ENCODE data around the gene CRLF3. TPM values are rescaled to one million over a fixed set of nuclear protein-coding genes. Genes with fewer than 3 reads are reported as not detected.

Gene CRLF3
- total and polyA plus RNA-seq, 2 of the 4 experiments (the other 2 are of a cell fraction), result 6.1 to 15.2 TPM

DNA sequence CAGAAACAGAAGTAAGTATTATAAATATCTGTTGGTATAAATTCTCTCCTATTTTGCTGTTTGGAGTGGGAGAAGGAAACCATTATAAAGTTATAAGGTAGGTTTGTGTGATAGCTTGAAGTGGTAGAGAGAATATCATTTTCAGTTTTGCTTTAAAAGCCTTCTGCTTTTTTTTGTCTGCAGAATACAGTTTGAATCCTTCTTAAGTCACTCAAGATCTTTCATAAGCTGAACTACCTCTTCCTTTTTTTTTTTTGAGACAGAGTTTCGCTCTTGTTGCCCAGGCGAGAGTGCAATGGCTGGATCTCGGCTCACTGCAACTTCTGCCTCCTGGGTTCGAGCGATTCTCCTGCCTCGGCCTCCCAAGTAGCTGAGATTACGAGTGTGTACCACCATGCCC is 16.3 kb upstream of the CRLF3 start:
- no peak overlapping the region for H2BK15ac ChIP-seq (ENCODE audit: low read depth, low read length)
- peaks cover 4% of the 10 kb centered on the region for H3K36me3 ChIP-seq (ENCODE audit: control insufficient read depth, insufficient read depth, low read length)
- ATAC-seq (ENCODE audit: low read depth), result no peak
- peaks cover 0 to 5% of the 10 kb centered on the region in 2 experiments; a peak in 2 of 4 replicates for H3K79me1 ChIP-seq (ENCODE audit: low read depth in 1 of 2, low read length in 2 of 2)
- no peaks in the 10 kb centered on the region for H3K9me3 ChIP-seq (ENCODE audit: control insufficient read depth, insufficient read depth, low read length)
- no peak overlapping the region for H4K8ac ChIP-seq (ENCODE audit: low read depth in 2 of 2, low read length in 2 of 2)
- H3K23ac ChIP-seq (ENCODE audit: low read depth, low read length), result no peak overlapping the region
- 100% methylated on average over 4 of the region's 7 CpGs; no CpG with 5 or more reads in 1 of the 2 experiments for WGBS, 2 experiments (ENCODE audit: extremely low coverage in 2 of 2, insufficient read length in 1 of 2)
- no peaks in the 10 kb centered on the region for H3K4me1 ChIP-seq (ENCODE audit: control insufficient read depth, insufficient read depth, low read length)
- CTCF ChIA-PET, result interaction anchor here (0.6 kb wide), 1 partner anchor 15 kb away, joined by 3 read pairs; no protein-coding TSS in a partner anchor
- POLR2A ChIA-PET (ENCODE audit: unreplicated experiment), result no interaction called here
- H2AK9ac ChIP-seq (replicated peaks; ENCODE audit: low read depth, low read length, poor library complexity), result no peak overlapping the region
- no peak overlapping the region for H3K27ac ChIP-seq (ENCODE audit: insufficient read depth, low read length)
- DNase-seq, result no peak
- H2BK5ac ChIP-seq (ENCODE audit: low read depth, low read length, poor library complexity, severe bottlenecking), result no peak overlapping the region
- no peaks in the 10 kb centered on the region for H4K20me1 ChIP-seq (ENCODE audit: insufficient read depth, low read length)
- no peaks in the 10 kb centered on the region for H3K27me3 ChIP-seq (ENCODE audit: control insufficient read depth, insufficient read depth, low read length)
- TF ChIP-seq, protein P1, sequence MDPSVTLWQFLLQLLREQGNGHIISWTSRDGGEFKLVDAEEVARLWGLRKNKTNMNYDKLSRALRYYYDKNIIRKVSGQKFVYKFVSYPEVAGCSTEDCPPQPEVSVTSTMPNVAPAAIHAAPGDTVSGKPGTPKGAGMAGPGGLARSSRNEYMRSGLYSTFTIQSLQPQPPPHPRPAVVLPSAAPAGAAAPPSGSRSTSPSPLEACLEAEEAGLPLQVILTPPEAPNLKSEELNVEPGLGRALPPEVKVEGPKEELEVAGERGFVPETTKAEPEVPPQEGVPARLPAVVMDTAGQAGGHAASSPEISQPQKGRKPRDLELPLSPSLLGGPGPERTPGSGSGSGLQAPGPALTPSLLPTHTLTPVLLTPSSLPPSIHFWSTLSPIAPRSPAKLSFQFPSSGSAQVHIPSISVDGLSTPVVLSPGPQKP (IDR thresholded peaks at IDR 0.05; ENCODE audit: borderline replicate concordance, low read depth, low read length), result no peak
- TF ChIP-seq MXI1 (IDR thresholded peaks at IDR 0.05; ENCODE audit: borderline replicate concordance, low read depth, low read length), result no peak
- TF ChIP-seq RFX5 (IDR thresholded peaks at IDR 0.05; ENCODE audit: low read depth, low read length), result no peak
- no peak for TF ChIP-seq BHLHE40 (IDR thresholded peaks at IDR 0.05; ENCODE audit: low read depth, low read length)
- TF ChIP-seq, protein P2, sequence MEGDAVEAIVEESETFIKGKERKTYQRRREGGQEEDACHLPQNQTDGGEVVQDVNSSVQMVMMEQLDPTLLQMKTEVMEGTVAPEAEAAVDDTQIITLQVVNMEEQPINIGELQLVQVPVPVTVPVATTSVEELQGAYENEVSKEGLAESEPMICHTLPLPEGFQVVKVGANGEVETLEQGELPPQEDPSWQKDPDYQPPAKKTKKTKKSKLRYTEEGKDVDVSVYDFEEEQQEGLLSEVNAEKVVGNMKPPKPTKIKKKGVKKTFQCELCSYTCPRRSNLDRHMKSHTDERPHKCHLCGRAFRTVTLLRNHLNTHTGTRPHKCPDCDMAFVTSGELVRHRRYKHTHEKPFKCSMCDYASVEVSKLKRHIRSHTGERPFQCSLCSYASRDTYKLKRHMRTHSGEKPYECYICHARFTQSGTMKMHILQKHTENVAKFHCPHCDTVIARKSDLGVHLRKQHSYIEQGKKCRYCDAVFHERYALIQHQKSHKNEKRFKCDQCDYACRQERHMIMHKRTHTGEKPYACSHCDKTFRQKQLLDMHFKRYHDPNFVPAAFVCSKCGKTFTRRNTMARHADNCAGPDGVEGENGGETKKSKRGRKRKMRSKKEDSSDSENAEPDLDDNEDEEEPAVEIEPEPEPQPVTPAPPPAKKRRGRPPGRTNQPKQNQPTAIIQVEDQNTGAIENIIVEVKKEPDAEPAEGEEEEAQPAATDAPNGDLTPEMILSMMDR (conservative IDR thresholded peaks at IDR 0.05; ENCODE audit: low read depth, low read length), result no peak
- TF ChIP-seq NFE2L2 (IDR thresholded peaks at IDR 0.05; ENCODE audit: low read depth, low read length), result no peak
- no peak for TF ChIP-seq CEBPB (IDR thresholded peaks at IDR 0.05; ENCODE audit: low read depth, low read length)
- TF ChIP-seq CHD1 (IDR thresholded peaks at IDR 0.05; ENCODE audit: low read depth, low read length), result no peak
- no peak for TF ChIP-seq FOS (IDR thresholded peaks at IDR 0.05; ENCODE audit: low read depth, low read length)
- no peak for TF ChIP-seq POLR2A (IDR thresholded peaks at IDR 0.05; ENCODE audit: low read depth, low read length)
- no peak for TF ChIP-seq MAFK (IDR thresholded peaks at IDR 0.05; ENCODE audit: low read depth, low read length)
- no peak for TF ChIP-seq RCOR1 (IDR thresholded peaks at IDR 0.05; ENCODE audit: insufficient replicate concordance, low read length)
- TF ChIP-seq MAZ (IDR thresholded peaks at IDR 0.05; ENCODE audit: borderline replicate concordance, low read depth, low read length), result no peak
- H3K4ac ChIP-seq (ENCODE audit: low read depth, low read length), result no peak overlapping the region
- H3K14ac ChIP-seq (replicated peaks; ENCODE audit: low read depth, low read length), result no peak overlapping the region
- no peak overlapping the region for H3K9ac ChIP-seq (ENCODE audit: low read depth, low read length)
- H2BK20ac ChIP-seq (ENCODE audit: low read depth, low read length), result no peak overlapping the region
- H4K91ac ChIP-seq (ENCODE audit: insufficient read depth, low read depth, low read length), result no peak overlapping the region
- dilution Hi-C loops (cut with HindIII; ENCODE audit: low sequenced_read_pairs, unreplicated experiment) (no loop called here), in situ Hi-C loops (cut with MboI; ENCODE audit: low sequenced_read_pairs) (no loop called here), intact Hi-C loops (cut with micrococcal nuclease) (no loop called here)
- H3K9me1 ChIP-seq (ENCODE audit: insufficient read depth, low read length), result no peaks in the 10 kb centered on the region
- H2AK5ac ChIP-seq (ENCODE audit: low read depth, low read length), result no peak overlapping the region
- H2AFZ ChIP-seq (replicated peaks; ENCODE audit: low read length, poor library complexity), result no peak overlapping the region
- no peak overlapping the region for H3K4me3 ChIP-seq (ENCODE audit: insufficient read depth, low read depth, low read length)
- no peak overlapping the region for H2BK120ac ChIP-seq (ENCODE audit: low read depth, low read length)
- no peak overlapping the region for H3K4me2 ChIP-seq (ENCODE audit: low read depth, low read length)
- H4K5ac ChIP-seq (ENCODE audit: low read depth, low read length), result no peak overlapping the region
- H3K18ac ChIP-seq (ENCODE audit: low read depth, low read length), result no peak overlapping the region
- BruUV-seq (replicated peaks), result no TSS peak
- no peak overlapping the region for H3K56ac ChIP-seq (ENCODE audit: extremely low read depth, insufficient read depth, low read length)

Measured in IMR-90 (cell line).